Measurements from ENCODE around the gene RDH5.

The RDH5 gene

DNA sequence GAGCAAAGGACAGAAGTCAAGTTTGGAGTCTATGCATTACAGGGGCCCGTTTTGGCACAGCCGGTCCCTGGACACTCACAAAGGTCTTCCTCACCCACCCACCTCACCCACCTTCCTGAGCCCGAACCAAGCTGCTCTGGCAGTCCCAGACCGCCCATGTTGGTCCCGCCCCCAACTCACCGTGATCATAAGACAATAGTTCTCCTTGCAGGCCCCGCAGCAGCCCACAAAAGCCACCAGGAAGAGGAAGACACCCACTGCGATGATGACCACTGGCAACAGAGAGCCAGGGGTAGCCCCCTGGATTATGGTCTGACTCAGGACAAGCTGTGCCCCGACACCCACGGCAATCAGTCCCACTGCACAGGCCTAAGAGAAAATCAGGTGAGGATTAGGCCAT is 6.8 kb downstream of the RDH5 start:
- H3K4me3 Mint-ChIP-seq, result peak overlapping the region; percentile 90 to 94 (median 90)
- H3K36me3 Mint-ChIP-seq (ENCODE audit: low read depth), result peaks cover 38% of the 10 kb centered on the region
- peaks cover 56% of the 10 kb centered on the region for H3K4me1 Mint-ChIP-seq
- peak overlapping the region; percentile 86 to 97 (median 95) for H3K27ac Mint-ChIP-seq
- H3K9me3 Mint-ChIP-seq, result no peaks in the 10 kb centered on the region
- peaks cover 5% of the 10 kb centered on the region for H3K27me3 Mint-ChIP-seq (ENCODE audit: low read depth)
- no peak for TF ChIP-seq CTCF (IDR thresholded peaks at IDR 0.05; ENCODE audit: unreplicated experiment in 3 of 3)

DNA sequence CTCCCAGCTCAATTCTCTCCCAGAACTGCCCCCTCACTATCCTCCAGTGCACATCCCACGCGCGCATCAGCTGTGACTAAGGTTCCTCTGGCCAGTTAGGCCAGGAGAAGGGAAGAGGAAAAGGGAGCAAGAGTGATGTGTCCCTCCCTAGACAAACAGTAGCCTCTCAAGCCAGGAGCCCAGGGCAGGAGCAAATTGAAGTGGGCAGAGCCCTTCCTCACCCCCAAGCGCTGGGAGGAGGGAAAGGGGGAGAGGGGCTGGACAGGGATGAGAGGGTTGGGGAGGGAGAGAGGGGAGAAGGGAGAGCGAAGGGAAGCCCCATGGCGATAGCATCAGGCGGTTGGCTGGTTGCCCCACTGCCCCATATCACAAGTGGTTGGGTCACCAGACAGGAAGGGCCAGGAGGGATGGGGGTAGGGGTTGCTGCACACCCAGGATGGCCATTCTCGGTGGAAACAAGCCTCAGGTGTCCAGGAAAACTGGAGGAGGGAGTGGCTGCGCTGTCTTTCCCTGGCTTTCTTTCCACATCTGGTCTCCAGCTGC is 7.5 kb downstream of the RDH5 start:
- no peak for TF ChIP-seq CTCF (IDR thresholded peaks at IDR 0.05; ENCODE audit: unreplicated experiment in 3 of 3)
- peaks cover 56% of the 10 kb centered on the region for H3K4me1 Mint-ChIP-seq
- peaks cover 5% of the 10 kb centered on the region for H3K27me3 Mint-ChIP-seq (ENCODE audit: low read depth)
- H3K4me3 Mint-ChIP-seq, result peak overlapping the region; percentile 90 to 94 (median 90)
- H3K27ac Mint-ChIP-seq, result peak overlapping the region; percentile 86 to 97 (median 95)
- H3K9me3 Mint-ChIP-seq, result no peaks in the 10 kb centered on the region
- peaks cover 38% of the 10 kb centered on the region for H3K36me3 Mint-ChIP-seq (ENCODE audit: low read depth)

- peak overlapping the region; percentile 86 to 97 (median 95) for H3K27ac Mint-ChIP-seq
- H3K27me3 Mint-ChIP-seq (ENCODE audit: low read depth), result peaks cover 5% of the 10 kb centered on the region
- H3K4me3 Mint-ChIP-seq, result peak overlapping the region; percentile 90 to 94 (median 90)
- no peaks in the 10 kb centered on the region for H3K9me3 Mint-ChIP-seq
- H3K36me3 Mint-ChIP-seq (ENCODE audit: low read depth), result peaks cover 35% of the 10 kb centered on the region
- H3K4me1 Mint-ChIP-seq, result peaks cover 53% of the 10 kb centered on the region
- no peak for TF ChIP-seq CTCF (IDR thresholded peaks at IDR 0.05; ENCODE audit: unreplicated experiment in 3 of 3)
Measured at GRCh38 chr12:55728186-55728938, 8.2 kb downstream of the RDH5 start.

DNA sequence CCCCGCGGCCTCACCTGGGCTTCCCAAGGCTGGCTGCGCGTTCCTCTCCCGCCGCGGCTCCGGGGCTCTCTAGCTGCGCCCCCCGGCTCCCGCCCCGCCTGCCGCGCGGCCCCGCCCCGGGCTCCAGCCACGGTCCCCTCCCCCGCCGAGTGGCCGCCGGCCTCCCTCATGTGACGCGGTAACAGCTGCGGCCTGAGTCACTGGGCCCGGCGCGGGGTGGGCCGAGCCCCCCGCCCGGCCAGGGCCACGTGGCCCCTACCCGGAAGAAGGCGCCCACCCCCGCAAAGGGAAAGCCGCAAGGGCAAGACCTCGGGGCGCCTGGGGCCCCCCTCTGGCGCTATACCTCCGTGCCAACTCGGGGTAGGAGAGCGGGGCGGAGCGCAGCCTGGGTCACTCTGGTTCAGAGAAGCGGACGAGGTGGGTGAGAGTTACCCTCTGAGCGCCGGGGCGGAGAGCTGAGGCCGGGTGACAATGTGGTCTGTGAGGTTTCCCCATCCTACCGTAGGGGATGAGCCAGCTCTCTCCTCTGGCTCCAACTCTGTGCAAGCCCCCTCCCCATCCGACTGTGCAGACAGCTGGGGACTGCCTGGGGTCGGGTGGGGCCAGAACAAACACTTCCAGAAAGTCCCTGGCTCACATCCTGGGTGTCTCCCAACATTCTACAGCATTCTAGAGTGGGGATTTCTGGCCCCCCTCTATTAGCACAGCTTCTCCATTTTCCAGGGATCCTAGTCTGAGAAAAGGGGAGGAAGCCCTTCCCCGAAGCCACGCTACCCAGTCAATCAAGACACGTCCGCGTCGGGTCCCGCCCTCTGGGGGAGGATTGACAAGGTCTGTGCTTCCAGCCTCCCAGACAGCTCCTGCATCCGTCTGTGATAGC is 9.0 kb downstream of the RDH5 start, which contains the start of gene CD63:
Gene CD63, minus strand, starts transcription at position 71 of the 880 bp plus-strand sequence. CDS start 668 bp downstream, outside the sequence.
- Mint-ChIP-seq H3K9me3 (no peaks in the 10 kb centered on the region), H3K4me1 (peaks cover 48% of the 10 kb centered on the region), H3K36me3 (ENCODE audit: low read depth) (peaks cover 30% of the 10 kb centered on the region), H3K27ac (peak within 1 kb of the TSS; percentile 97), H3K27me3 (ENCODE audit: low read depth) (no peaks in the 10 kb centered on the region), H3K4me3 (peak within 1 kb of the TSS; percentile 90 to 94 (median 90))
- no peak for TF ChIP-seq CTCF (IDR thresholded peaks at IDR 0.05; ENCODE audit: unreplicated experiment in 3 of 3)

DNA sequence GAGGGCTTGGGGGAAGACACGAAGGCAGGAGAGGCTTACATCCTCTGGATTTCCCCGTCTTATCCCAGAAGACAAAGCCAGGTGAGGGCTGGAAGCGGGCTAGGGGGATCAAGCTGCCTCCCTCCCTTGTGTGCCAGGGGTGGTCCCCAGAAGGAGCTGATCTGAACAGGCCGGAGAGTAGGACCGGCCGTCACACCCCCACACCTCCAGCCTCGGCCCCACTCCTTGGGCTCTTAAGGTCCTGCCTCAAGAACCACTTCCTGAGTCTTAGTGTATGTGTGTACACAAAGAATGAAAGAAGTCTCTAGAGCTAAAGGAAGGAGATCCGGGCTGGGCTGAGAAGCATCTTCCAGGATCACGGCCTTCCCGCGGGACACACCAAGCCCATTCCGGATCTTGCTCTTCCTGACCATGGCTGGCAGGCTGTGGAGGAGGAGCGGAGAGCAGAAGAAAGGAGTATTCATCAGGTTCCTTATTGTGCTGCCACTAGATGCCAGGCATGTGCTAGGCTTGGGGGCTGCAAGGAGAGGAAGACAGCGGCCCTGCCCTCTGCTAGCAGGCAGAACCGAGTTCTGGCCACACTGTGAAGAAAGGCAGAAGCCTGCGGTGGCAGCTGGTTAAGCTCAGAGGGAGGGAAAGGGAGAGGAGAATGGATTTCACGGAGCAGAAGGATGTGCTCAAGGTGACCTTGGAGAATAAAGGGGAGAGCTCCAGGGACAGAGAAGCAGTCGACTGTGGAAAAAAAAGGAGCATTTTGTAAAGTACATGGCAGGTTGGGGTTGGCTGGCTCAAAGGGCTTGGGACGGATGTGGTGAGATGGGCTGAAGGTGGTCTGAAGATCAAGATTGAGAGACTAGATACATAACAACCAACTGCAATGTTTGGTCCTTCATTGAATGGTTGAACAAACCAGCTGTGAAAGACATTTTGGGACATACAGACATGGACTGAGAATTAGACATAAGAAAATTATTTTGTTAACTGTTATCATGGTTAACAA is 9.9 kb downstream of the RDH5 start:
- H3K9me3 Mint-ChIP-seq, result no peaks in the 10 kb centered on the region
- no peaks in the 10 kb centered on the region for H3K27me3 Mint-ChIP-seq (ENCODE audit: low read depth)
- peak overlapping the region; percentile 97 for H3K27ac Mint-ChIP-seq
- peak in 2 of 3 experiments; percentile 6 to 18 for TF ChIP-seq CTCF (IDR thresholded peaks at IDR 0.05; ENCODE audit: unreplicated experiment in 3 of 3)
- H3K4me3 Mint-ChIP-seq, result peak overlapping the region; percentile 90 to 94 (median 90)
- H3K4me1 Mint-ChIP-seq, result peaks cover 41% of the 10 kb centered on the region
- H3K36me3 Mint-ChIP-seq (ENCODE audit: low read depth), result peaks cover 21% of the 10 kb centered on the region

Measured in nephron (organoid).